Mucosa of rectum (tissue), 2 donors: ENCODE measurements around the gene CMTM5.

Source experiments
- H3K27ac ChIP-seq, 2 donors: one replicate each; pipeline ENCODE4 v1.7.0; 2013; ENCODE audit warnings: inconsistent platforms in 2 of 2, low read depth in 2 of 2, low read length in 2 of 2
- H3K27me3 ChIP-seq, 2 donors: one replicate each; pipeline ENCODE4 v1.7.0; 2013; ENCODE audit warnings: low read length in 2 of 2; ENCODE audit not compliant: control insufficient read depth in 2 of 2, insufficient read depth in 2 of 2
- H3K36me3 ChIP-seq, 2 donors: one replicate each; pipeline ENCODE4 v1.7.0; 2013; ENCODE audit warnings: low read length in 2 of 2; ENCODE audit not compliant: control insufficient read depth in 2 of 2, insufficient read depth in 2 of 2
- H3K4me1 ChIP-seq, 2 donors: one replicate each; pipeline ENCODE4 v1.7.0; 2013; ENCODE audit warnings: low read length in 2 of 2, mild to moderate bottlenecking in 1 of 2; ENCODE audit not compliant: control insufficient read depth in 2 of 2, insufficient read depth in 2 of 2
- H3K4me3 ChIP-seq, 2 donors: one replicate each; pipeline ENCODE4 v1.7.0; 2013; ENCODE audit warnings: low read length in 2 of 2
- H3K9ac ChIP-seq, 2 donors: one replicate each; pipeline ENCODE4 v1.7.0; 2013; ENCODE audit warnings: low read length in 2 of 2, low read depth in 1 of 2, mild to moderate bottlenecking in 1 of 2
- H3K9me3 ChIP-seq, 2 donors: one replicate each; pipeline ENCODE4 v1.7.0; 2013; ENCODE audit warnings: low read length in 2 of 2; ENCODE audit not compliant: control insufficient read depth in 2 of 2
- donor health status: healthy.
- donor health status: Normal muscosa, but diverticular disease.

The CMTM5 gene

GRCh38 chr14:23358042-23358441, 18.8 kb upstream of the CMTM5 start:
- H3K27ac ChIP-seq = no peak overlapping the region
- H3K27me3 ChIP-seq = peaks cover 8 to 18% of the 10 kb centered on the region in 2 donors
- H3K4me1 ChIP-seq = peaks cover 0 to 1% of the 10 kb centered on the region in 2 donors
- no peaks in the 10 kb centered on the region for H3K36me3 ChIP-seq
- H3K9ac ChIP-seq = no peak overlapping the region
- no peak overlapping the region for H3K4me3 ChIP-seq
- no peaks in the 10 kb centered on the region for H3K9me3 ChIP-seq

DNA sequence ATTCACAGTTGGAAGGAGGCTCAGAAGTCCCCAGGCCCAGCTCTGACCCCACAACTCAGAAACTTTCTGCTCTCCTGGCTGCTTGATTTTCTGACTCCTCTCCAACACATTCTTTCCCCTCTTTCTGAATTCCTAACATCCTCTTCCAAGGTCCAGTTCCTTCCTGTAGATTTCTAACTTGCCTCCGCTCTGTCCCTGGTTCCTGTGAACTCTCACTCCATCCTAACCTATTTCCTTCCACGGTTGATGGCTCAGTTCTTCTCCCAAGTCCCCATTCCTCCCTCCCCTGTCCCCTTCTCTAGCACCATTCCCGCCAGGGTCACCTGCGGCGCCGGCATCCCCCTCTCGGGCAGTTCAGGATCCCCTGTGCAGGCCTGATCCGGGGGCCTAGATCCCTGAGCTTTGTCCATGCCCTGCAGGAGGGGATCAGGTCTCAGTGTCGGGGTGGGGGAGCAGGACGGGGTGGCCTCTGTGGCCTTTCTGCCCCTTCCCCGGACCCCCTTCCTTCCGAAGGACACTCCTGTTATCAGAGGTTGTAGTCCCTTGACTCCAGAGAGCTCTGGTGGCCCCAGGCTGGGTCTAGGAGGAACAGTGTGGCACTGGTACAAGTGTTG, 18.2 kb upstream of the CMTM5 start:
- Histone ChIP-seq H3K9ac (no peak overlapping the region), H3K4me1 (no peaks in the 10 kb centered on the region), H3K27ac (no peak overlapping the region), H3K36me3 (no peaks in the 10 kb centered on the region), H3K27me3 (peaks cover 2 to 13% of the 10 kb centered on the region in 2 donors), H3K4me3 (no peak overlapping the region), H3K9me3 (no peaks in the 10 kb centered on the region)

GRCh38 chr14:23359167-23359626, 17.6 kb upstream of the CMTM5 start:
- H3K36me3 ChIP-seq = no peaks in the 10 kb centered on the region

GRCh38 chr14:23359722-23360447, 17.0 kb upstream of the CMTM5 start:
- no peak overlapping the region for H3K9ac ChIP-seq
- H3K9me3 ChIP-seq = no peaks in the 10 kb centered on the region
- H3K27ac ChIP-seq = no peak overlapping the region
- H3K36me3 ChIP-seq = no peaks in the 10 kb centered on the region
- peaks cover 6 to 21% of the 10 kb centered on the region in 2 donors for H3K27me3 ChIP-seq
- H3K4me3 ChIP-seq = no peak overlapping the region
- H3K4me1 ChIP-seq = no peaks in the 10 kb centered on the region

More at GRCh38 chr14:23359167-23359626, 17.6 kb upstream of the CMTM5 start:
- Histone ChIP-seq H3K4me1 (no peaks in the 10 kb centered on the region), H3K9ac (no peak overlapping the region), H3K27me3 (peaks cover 3 to 16% of the 10 kb centered on the region in 2 donors), H3K9me3 (no peaks in the 10 kb centered on the region), H3K27ac (no peak overlapping the region), H3K4me3 (no peak overlapping the region)

- Histone ChIP-seq H3K9ac (no peak overlapping the region), H3K9me3 (no peaks in the 10 kb centered on the region), H3K36me3 (no peaks in the 10 kb centered on the region), H3K4me3 (no peak overlapping the region), H3K27me3 (peaks cover 6 to 19% of the 10 kb centered on the region in 2 donors), H3K27ac (no peak overlapping the region), H3K4me1 (no peaks in the 10 kb centered on the region)
These were observed 16.4 kb upstream of the CMTM5 start for GRCh38 chr14:23360496-23360895.

- Histone ChIP-seq H3K27ac (no peak overlapping the region), H3K9ac (no peak overlapping the region), H3K4me1 (no peaks in the 10 kb centered on the region), H3K9me3 (no peaks in the 10 kb centered on the region), H3K4me3 (no peak overlapping the region), H3K27me3 (peaks cover 6 to 15% of the 10 kb centered on the region in 2 donors), H3K36me3 (no peaks in the 10 kb centered on the region)
These were observed 15.5 kb upstream of the CMTM5 start for GRCh38 chr14:23361320-23361719.

DNA sequence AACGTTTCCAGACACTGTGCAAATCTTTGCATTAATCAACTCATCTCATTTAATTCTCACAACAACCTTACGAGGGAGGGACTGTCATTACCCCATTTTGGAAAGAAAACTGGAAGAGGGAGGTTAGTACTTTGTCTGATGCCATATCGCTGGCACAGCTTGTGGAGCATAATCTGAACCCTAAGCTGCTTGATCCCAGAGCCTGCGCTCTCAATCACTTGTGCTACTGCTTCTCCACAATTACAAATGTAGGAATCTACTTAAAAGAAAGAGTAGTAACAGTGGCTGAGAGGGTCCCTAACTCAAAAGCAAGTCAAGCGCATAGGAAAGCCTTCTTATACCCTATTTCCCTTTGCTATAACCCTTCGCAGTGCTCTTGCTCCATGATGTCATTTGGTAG, 15.1 kb upstream of the CMTM5 start:
- Histone ChIP-seq H3K36me3 (no peaks in the 10 kb centered on the region), H3K27me3 (peaks cover 7 to 16% of the 10 kb centered on the region in 2 donors), H3K4me1 (no peaks in the 10 kb centered on the region), H3K9ac (no peak overlapping the region), H3K9me3 (no peaks in the 10 kb centered on the region), H3K27ac (no peak overlapping the region), H3K4me3 (no peak overlapping the region)

- Histone ChIP-seq H3K36me3 (no peaks in the 10 kb centered on the region), H3K4me3 (no peak overlapping the region), H3K27ac (no peak overlapping the region), H3K27me3 (peaks cover 8 to 18% of the 10 kb centered on the region in 2 donors), H3K9ac (no peak overlapping the region), H3K4me1 (no peaks in the 10 kb centered on the region), H3K9me3 (no peaks in the 10 kb centered on the region)
These were observed 14.6 kb upstream of the CMTM5 start for GRCh38 chr14:23362200-23362599.

DNA sequence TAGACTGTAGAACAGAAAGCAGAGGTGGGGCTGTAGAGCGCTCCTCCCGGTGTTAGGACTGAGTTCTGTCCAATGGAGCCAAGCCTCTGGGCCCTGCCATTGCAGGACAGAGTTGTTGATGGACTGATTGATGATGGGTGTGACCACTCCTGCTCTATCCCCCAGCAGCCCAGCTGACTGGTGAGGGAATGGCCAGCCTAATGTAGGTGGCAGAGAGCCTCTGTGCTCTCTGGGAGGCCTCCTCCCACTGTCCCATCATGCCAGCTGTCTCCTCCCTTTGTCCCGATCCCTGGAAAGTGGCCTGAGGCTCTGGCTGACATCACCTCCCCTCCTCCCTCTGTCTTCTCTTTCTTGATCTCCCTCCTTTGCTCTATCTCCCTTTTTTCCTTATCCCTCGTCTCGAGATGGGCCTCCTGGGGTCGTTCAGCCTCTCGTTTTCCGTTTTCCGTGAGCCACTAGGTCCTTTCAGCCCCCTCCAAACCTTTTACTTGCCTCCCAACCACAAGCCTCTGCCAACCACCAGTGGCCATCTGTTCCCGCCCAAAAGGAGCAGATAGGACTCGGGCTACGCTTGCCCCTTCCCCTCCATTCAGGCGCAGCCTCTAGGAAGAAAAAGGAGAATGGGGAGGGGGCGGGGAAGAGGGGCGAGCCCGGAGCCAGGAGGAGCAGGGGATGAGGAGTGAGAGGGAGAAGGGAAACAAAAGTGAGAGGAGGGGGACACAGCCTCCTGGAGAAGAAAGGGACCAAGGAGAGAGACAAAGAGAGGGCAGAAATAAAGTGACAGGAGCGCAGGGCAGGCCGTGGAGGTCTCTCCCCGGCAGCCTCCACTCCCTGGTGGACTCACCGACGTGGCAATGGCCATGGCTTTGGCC, 12.4 kb upstream of the CMTM5 start:
- Histone ChIP-seq H3K27ac (peak overlapping the region; percentile 66 to 85), H3K36me3 (no peaks in the 10 kb centered on the region), H3K9ac (peak overlapping the region; percentile 41 to 58), H3K9me3 (no peaks in the 10 kb centered on the region), H3K4me1 (no peaks in the 10 kb centered on the region), H3K4me3 (peak overlapping the region; percentile 48 to 63), H3K27me3 (peaks cover 8 to 24% of the 10 kb centered on the region in 2 donors)
